H1 (cell line): ENCODE data around the gene CNR2. TPM values are rescaled to one million over a fixed set of nuclear protein-coding genes. Genes with fewer than 3 reads are reported as not detected.

Experiments used
- CTCF ChIA-PET: fragments of 300-600 bp; sonication (Branson Sonifier 250); formaldehyde crosslinking; loops from one replicate; lab custom pipeline; 2021; ENCODE audit not compliant: partially characterized antibody; lab: Charles Lee
- POLR2A ChIA-PET: fragments of 300-600 bp; sonication (Branson Sonifier 250); formaldehyde crosslinking; loops from one replicate; lab custom pipeline; 2021; ENCODE audit warnings: inconsistent platforms; ENCODE audit not compliant: partially characterized antibody; lab: Charles Lee
- DNase-seq, 2 experiments: peaks; one replicate each; pipeline versions ENCODE4 v3.0.0 to v3.0.0-alpha.2; 2010 to 2022; ENCODE audit warnings: low spot score in 2 of 2, low read depth in 1 of 2, mixed read lengths in 1 of 2
- FAIRE-seq: peaks from 2 replicates; lab custom pipeline; 2011; peaks lifted over from hg19 to GRCh38; lab: Jason Lieb, UNC
- H2AFZ ChIP-seq: 2 replicates; pipeline ENCODE4 v1.8.1; 2012; ENCODE audit warnings: low read length, inconsistent platforms
- H2AK5ac ChIP-seq: 2 replicates; pipeline ENCODE4 v1.6.1; 2013; ENCODE audit warnings: low read depth, low read length
- H2BK120ac ChIP-seq: replicated peaks from 2 replicates; pipeline ENCODE3; 2013; ENCODE audit warnings: low read depth, low read length, inconsistent platforms
- H2BK12ac ChIP-seq: 2 replicates; pipeline ENCODE4 v1.6.1; 2013; ENCODE audit warnings: low read depth, low read length
- H2BK15ac ChIP-seq: 2 replicates; pipeline ENCODE4 v1.6.1; 2013; ENCODE audit warnings: low read length
- H2BK20ac ChIP-seq: 2 replicates; pipeline ENCODE4 v1.6.1; 2013; ENCODE audit warnings: low read length
- H2BK5ac ChIP-seq: 2 replicates; pipeline ENCODE4 v1.6.1; 2013; ENCODE audit warnings: low read depth, low read length
- H3K14ac ChIP-seq: 2 replicates; pipeline ENCODE4 v1.6.1; 2013; ENCODE audit warnings: inconsistent platforms; ENCODE audit not compliant: insufficient read length
- H3K18ac ChIP-seq: 2 replicates; pipeline ENCODE4 v1.6.1; 2013; ENCODE audit warnings: low read length; ENCODE audit errors: extremely low read depth
- H3K23ac ChIP-seq: 2 replicates; pipeline ENCODE4 v1.6.1; 2013; ENCODE audit warnings: inconsistent platforms; ENCODE audit not compliant: insufficient read length
- H3K23me2 ChIP-seq: 2 replicates; pipeline ENCODE4 v1.6.1; 2013; ENCODE audit warnings: low read depth, low read length
- H3K27ac ChIP-seq: 2 replicates; pipeline ENCODE4 v1.6.1; 2011; ENCODE audit warnings: low read depth, low read length, inconsistent platforms
- H3K27me3 ChIP-seq, 4 experiments: replicated peaks in 1 of 4; 1 replicate in 1 of 4; 2 replicates in 3 of 4; pipeline versions ENCODE4 v1.6.1 to v1.8.1; 2011 to 2013; ENCODE audit warnings: low read length in 3 of 4, mild to moderate bottlenecking in 3 of 4, inconsistent platforms in 2 of 4, mixed read lengths in 2 of 4, moderate library complexity in 1 of 4; ENCODE audit not compliant: control insufficient read depth in 3 of 4, insufficient read depth in 3 of 4; ENCODE audit errors: extremely low read depth in 1 of 4
- H3K36me3 ChIP-seq, 4 experiments: 2 replicates each; pipeline versions ENCODE4 v1.6.1 to v1.8.1; 2011 to 2013; ENCODE audit warnings: mild to moderate bottlenecking in 4 of 4, low read length in 3 of 4, moderate library complexity in 2 of 4, control low read depth in 1 of 4, inconsistent platforms in 1 of 4; ENCODE audit not compliant: insufficient read depth in 4 of 4, control insufficient read depth in 2 of 4
- H3K4ac ChIP-seq: replicated peaks from 2 replicates; pipeline ENCODE3; 2013; ENCODE audit warnings: low read length, low read depth, mixed read lengths, inconsistent platforms; ENCODE audit not compliant: insufficient read length
- H3K4me1 ChIP-seq, 4 experiments: replicated peaks in 1 of 4; 1 replicate in 1 of 4; 2 replicates in 3 of 4; pipeline versions ENCODE4 v1.6.1 to v1.8.1; 2011 to 2013; ENCODE audit warnings: low read length in 3 of 4, inconsistent platforms in 2 of 4, mixed read lengths in 1 of 4; ENCODE audit not compliant: insufficient read depth in 4 of 4, control insufficient read depth in 3 of 4
- H3K4me2 ChIP-seq, 2 experiments: 2 replicates each; pipeline versions ENCODE4 v1.6.1 to v1.8.1; 2011 to 2013; ENCODE audit warnings: low read depth in 2 of 2, low read length in 2 of 2, control low read depth in 1 of 2, inconsistent platforms in 1 of 2, mild to moderate bottlenecking in 1 of 2; ENCODE audit not compliant: insufficient read depth in 1 of 2
- H3K4me3 ChIP-seq, 4 experiments: fragments of 200-600, 300-600 bp in 1 of 4; sonication (generic), shearing (Covaris generic), sonication (Bioruptor Twin) in 1 of 4; 2 replicates each; pipeline versions ENCODE4 v1.5.1 to v1.8.1; 2011 to 2016; ENCODE audit warnings: low read length in 4 of 4, low read depth in 3 of 4, control low read depth in 2 of 4, inconsistent platforms in 2 of 4, mild to moderate bottlenecking in 2 of 4, mixed read lengths in 1 of 4, moderate library complexity in 1 of 4; ENCODE audit not compliant: insufficient read depth in 2 of 4; ENCODE audit errors: extremely low read depth in 1 of 4
- H3K56ac ChIP-seq: replicated peaks from 2 replicates; pipeline ENCODE3; 2013; ENCODE audit warnings: low read depth, mild to moderate bottlenecking, mixed read lengths, low read length, inconsistent platforms; ENCODE audit not compliant: insufficient read length
- H3K79me1 ChIP-seq: 2 replicates; pipeline ENCODE4 v1.6.1; 2013; ENCODE audit warnings: low read depth, low read length, control low read depth
- H3K79me2 ChIP-seq, 2 experiments: 2 replicates each; pipeline versions ENCODE4 v1.6.1 to v1.8.1; 2012 to 2013; ENCODE audit warnings: low read length in 2 of 2, mild to moderate bottlenecking in 2 of 2, inconsistent platforms in 1 of 2; ENCODE audit not compliant: insufficient read depth in 2 of 2, control insufficient read depth in 1 of 2
- H3K9ac ChIP-seq, 4 experiments: replicated peaks in 1 of 4; 1 replicate in 1 of 4; 2 replicates in 3 of 4; pipeline versions ENCODE4 v1.6.1 to v1.8.1; 2011 to 2013; ENCODE audit warnings: low read depth in 3 of 4, low read length in 3 of 4, control low read depth in 2 of 4, mild to moderate bottlenecking in 2 of 4, moderate library complexity in 2 of 4, inconsistent platforms in 1 of 4; ENCODE audit errors: extremely low read depth in 1 of 4
- H3K9me3 ChIP-seq, 2 experiments: 2 replicates each; pipeline versions ENCODE4 v1.6.1 to v1.8.1; 2012 to 2013; ENCODE audit warnings: mild to moderate bottlenecking in 2 of 2, moderate library complexity in 2 of 2, control low read depth in 1 of 2, inconsistent platforms in 1 of 2, low read depth in 1 of 2, low read length in 1 of 2, mixed read lengths in 1 of 2; ENCODE audit not compliant: insufficient read depth in 2 of 2
- H4K20me1 ChIP-seq, 2 experiments: replicated peaks in 1 of 2; 2 replicates each; pipeline versions ENCODE3 to v1.8.1; 2011 to 2013; ENCODE audit warnings: inconsistent platforms in 2 of 2, low read length in 2 of 2, mild to moderate bottlenecking in 1 of 2; ENCODE audit not compliant: insufficient read depth in 2 of 2, control insufficient read depth in 1 of 2
- H4K5ac ChIP-seq: 2 replicates; pipeline ENCODE4 v1.6.1; 2013; ENCODE audit warnings: low read length, low read depth, mixed read lengths, inconsistent platforms; ENCODE audit not compliant: insufficient read length
- H4K8ac ChIP-seq: 2 replicates; pipeline ENCODE4 v1.8.0; 2013; ENCODE audit warnings: mild to moderate bottlenecking, moderate library complexity, low read length, inconsistent platforms; ENCODE audit not compliant: insufficient read depth; ENCODE audit errors: extremely low read depth
- H4K91ac ChIP-seq: replicated peaks from 2 replicates; pipeline ENCODE3; 2013; ENCODE audit warnings: low read length, mixed read lengths, inconsistent platforms; ENCODE audit not compliant: insufficient read length
- CHD1 ChIP-seq: IDR thresholded peaks from 2 replicates; pipeline ENCODE4 v1.6.1; 2012; ENCODE audit warnings: low read depth, low read length, improper control_type of control experiment
- NRF1 ChIP-seq: IDR thresholded peaks from 2 replicates; pipeline ENCODE4 v1.6.1; 2011; ENCODE audit warnings: mild to moderate bottlenecking, low read depth, low read length, improper control_type of control experiment
- SIN3A ChIP-seq, 2 experiments: IDR thresholded peaks in 1 of 2; conservative IDR thresholded peaks in 1 of 2; 2 replicates each; pipeline ENCODE4 v1.6.1; 2011 to 2012; ENCODE audit warnings: low read length in 2 of 2, improper control_type of control experiment in 1 of 2, low read depth in 1 of 2, mild to moderate bottlenecking in 1 of 2
- WGBS, 2 experiments: shearing (Covaris generic) in 1 of 2; methylation state at CpG; one replicate each; pipeline versions ENCODE4 v1.1.6 to v1.1.7; 2013 to 2015; ENCODE audit warnings: low lambda C conversion rate in 2 of 2, mixed read lengths in 2 of 2, inconsistent platforms in 1 of 2, low coverage in 1 of 2, missing lambda C conversion rate in 1 of 2; ENCODE audit not compliant: insufficient replicate concordance in 2 of 2, insufficient coverage in 1 of 2, insufficient read length in 1 of 2; ENCODE audit errors: extremely low coverage in 1 of 2, missing lambda C conversion rate in 1 of 2; 5-methylcytosine and 5-hydroxymethylcytosine counted together
- polyA plus RNA-seq, 7 experiments: library from polyadenylated mRNA; depleted of rRNA in 3 of 7; stranded (reverse) in 5 of 7; unstranded in 2 of 7; fragments of >200 nt in 5 of 7; fragments of 200-250 nt in 2 of 7; gene quantifications; 1 replicate in 5 of 7; 2 replicates in 1 of 7; 4 replicates in 1 of 7; pipeline versions ENCODE4 v1.2.1 to v1.2.3, GENCODE V29; 2011 to 2013; ENCODE audit warnings: missing spikeins in 2 of 7, mixed read lengths in 2 of 7
- total RNA-seq: library from RNA; stranded (reverse); fragmentation: NEBNext Ultra II Directional; extraction: Animal tissue kit (Norgen Biotek cat#: 25700); gene quantifications from 2 replicates; pipeline ENCODE4 v1.2.1, GENCODE V29; 2021

The CNR2 gene
- total and polyA plus RNA-seq, 2 of the 8 experiments (the other 6 are each of a cell fraction or from before 2014, with no cell fraction given) = not detected

GRCh38 chr1:23922321-23922943 is 9.3 kb upstream of the CNR2 start:
- 92% methylated on average over 8 of the region's 8 CpGs; no CpG with 5 or more reads in 1 of the 2 experiments for WGBS, 2 experiments
- no peak overlapping the region for H4K8ac ChIP-seq
- H3K14ac ChIP-seq = no peak overlapping the region
- H3K4me1 ChIP-seq = no peaks in the 10 kb centered on the region
- no peak overlapping the region for H3K56ac ChIP-seq
- no peak overlapping the region for H2AK5ac ChIP-seq
- H3K18ac ChIP-seq = no peak overlapping the region
- no peak overlapping the region for H3K4me2 ChIP-seq
- no peaks in the 10 kb centered on the region for H4K20me1 ChIP-seq
- H3K79me2 ChIP-seq = no peaks in the 10 kb centered on the region
- ChIA-PET CTCF (no interaction called here), POLR2A (no interaction called here)
- H2BK20ac ChIP-seq = no peak overlapping the region
- no peak overlapping the region for H2BK15ac ChIP-seq
- TF ChIP-seq CHD1 (no peak), SIN3A (conservative IDR thresholded peaks at IDR 0.05 in 1 of 2, IDR thresholded peaks at IDR 0.05 in 1 of 2; ENCODE audit: low read depth in 1 of 2, low read length in 2 of 2) (no peak), NRF1 (no peak)
- no peak overlapping the region for H4K5ac ChIP-seq
- H3K36me3 ChIP-seq = no peaks in the 10 kb centered on the region
- no peak overlapping the region for H2BK120ac ChIP-seq
- no peak overlapping the region for H3K27ac ChIP-seq
- no peak overlapping the region for H2AFZ ChIP-seq
- H3K9ac ChIP-seq = no peak overlapping the region
- no peaks in the 10 kb centered on the region for H3K23me2 ChIP-seq
- no peaks in the 10 kb centered on the region for H3K9me3 ChIP-seq
- DNase-seq (no peak), FAIRE-seq (no peak)
- H2BK5ac ChIP-seq = no peak overlapping the region
- H3K27me3 ChIP-seq = no peaks in the 10 kb centered on the region
- no peak overlapping the region for H3K4me3 ChIP-seq
- H2BK12ac ChIP-seq = no peak overlapping the region
- no peak overlapping the region for H3K4ac ChIP-seq
- no peak overlapping the region for H3K23ac ChIP-seq
- no peaks in the 10 kb centered on the region for H3K79me1 ChIP-seq
- H4K91ac ChIP-seq = no peak overlapping the region
